Ectodermal cell (in vitro differentiated cells): ENCODE results near the gene COX7A2.

Experiments
- H3K27ac ChIP-seq: 2 replicates; pipeline ENCODE4 v1.7.0; 2013; ENCODE audit warnings: mild to moderate bottlenecking, low read depth, low read length; ENCODE audit not compliant: insufficient read depth, poor library complexity, severe bottlenecking
- H3K27me3 ChIP-seq: 2 replicates; pipeline ENCODE4 v1.7.0; 2013; ENCODE audit warnings: mild to moderate bottlenecking, low read length; ENCODE audit not compliant: insufficient read depth, control insufficient read depth, poor library complexity, severe bottlenecking
- H3K36me3 ChIP-seq: one replicate; pipeline ENCODE4 v1.7.0; 2013; ENCODE audit warnings: low read length; ENCODE audit not compliant: control insufficient read depth, insufficient read depth
- H3K4me1 ChIP-seq: one replicate; pipeline ENCODE4 v1.7.0; 2013; ENCODE audit warnings: low read length; ENCODE audit not compliant: control insufficient read depth, insufficient read depth
- H3K4me3 ChIP-seq: 2 replicates; pipeline ENCODE4 v1.7.0; 2013; ENCODE audit warnings: low read depth, low read length, control low read depth; ENCODE audit not compliant: insufficient read depth
- H3K9me3 ChIP-seq: 2 replicates; pipeline ENCODE4 v1.7.0; 2013; ENCODE audit warnings: mild to moderate bottlenecking, low read length, moderate library complexity; ENCODE audit not compliant: control insufficient read depth
- WGBS, 2 experiments: methylation state at CpG; one replicate each; pipeline ENCODE4 v1.1.7; 2013; ENCODE audit warnings: missing lambda C conversion rate in 2 of 2; 5-methylcytosine and 5-hydroxymethylcytosine counted together

Gene COX7A2

DNA sequence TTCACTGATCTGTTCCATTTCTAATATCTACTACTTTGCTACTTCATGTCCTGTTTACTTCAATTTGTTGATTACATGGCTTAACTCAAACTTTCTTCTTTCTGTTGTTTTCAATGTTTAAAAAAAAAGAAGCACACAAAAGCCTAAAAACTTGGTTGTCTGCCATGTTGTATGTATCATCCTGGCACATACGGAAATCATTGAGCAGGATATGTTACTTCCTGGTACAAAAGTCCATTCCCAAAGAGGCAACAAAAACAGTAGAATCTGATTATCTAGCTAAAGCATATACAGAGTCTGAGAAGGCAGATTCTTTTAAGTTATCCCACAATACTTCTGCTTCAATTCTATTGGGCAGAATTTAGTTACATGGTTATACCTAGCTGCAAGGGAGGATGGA is 23.2 kb downstream of the COX7A2 start:
- WGBS, 2 experiments, result 83 to 97% methylated on average over 1 of the region's 1 CpG
- Histone ChIP-seq H3K9me3 (no peaks in the 10 kb centered on the region), H3K27me3 (no peaks in the 10 kb centered on the region), H3K36me3 (no peaks in the 10 kb centered on the region), H3K27ac (no peak overlapping the region), H3K4me3 (no peak overlapping the region), H3K4me1 (no peaks in the 10 kb centered on the region)

DNA sequence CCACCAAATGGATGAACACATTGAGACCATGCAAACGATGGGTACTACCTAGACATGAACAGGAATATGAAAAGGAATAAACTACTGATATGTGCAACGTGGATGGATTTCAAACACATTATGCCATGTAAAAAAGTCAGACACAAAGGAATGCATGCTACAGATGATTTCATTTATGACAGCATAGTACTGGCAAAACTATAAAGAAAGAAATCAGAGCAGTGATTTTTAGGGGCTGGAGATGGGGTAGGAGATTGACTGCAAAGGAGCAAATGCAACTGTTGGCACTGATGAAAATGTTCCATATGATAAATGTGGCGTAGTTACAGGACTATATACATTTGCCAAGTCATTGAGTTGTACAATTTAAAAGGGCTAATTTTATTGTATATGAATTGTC is 24.3 kb downstream of the COX7A2 start:
- 93 to 94% methylated on average over 3 of the region's 3 CpGs for WGBS, 2 experiments
- Histone ChIP-seq H3K27me3 (no peaks in the 10 kb centered on the region), H3K4me3 (no peak overlapping the region), H3K9me3 (no peaks in the 10 kb centered on the region), H3K36me3 (no peaks in the 10 kb centered on the region), H3K4me1 (no peaks in the 10 kb centered on the region), H3K27ac (no peak overlapping the region)

DNA sequence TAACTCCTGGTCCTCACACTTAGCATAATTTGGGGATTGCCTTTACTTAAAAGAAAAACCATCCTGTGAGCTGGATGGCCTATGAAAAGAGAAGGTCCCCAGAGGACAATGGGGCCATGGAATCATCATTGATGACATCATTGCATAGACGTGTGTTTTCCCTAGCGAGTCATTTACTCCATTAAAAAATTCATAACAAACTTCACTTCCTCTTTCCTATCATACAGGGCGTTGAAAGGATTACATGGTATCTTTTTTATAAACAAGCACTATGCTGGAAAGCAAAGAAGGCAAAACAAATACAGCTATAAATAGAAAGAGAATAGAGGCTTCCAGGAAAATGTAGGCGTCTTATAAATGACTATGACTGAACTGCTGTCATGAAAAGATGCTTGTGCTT is 26.4 kb downstream of the COX7A2 start:
- Histone ChIP-seq H3K4me1 (no peaks in the 10 kb centered on the region), H3K27me3 (no peaks in the 10 kb centered on the region), H3K36me3 (no peaks in the 10 kb centered on the region), H3K27ac (no peak overlapping the region), H3K4me3 (no peak overlapping the region), H3K9me3 (no peaks in the 10 kb centered on the region)
- whole genome bisulfite sequencing, 2 experiments, result 77 to 81% methylated on average over 3 to 4 of the region's 4 CpGs

DNA sequence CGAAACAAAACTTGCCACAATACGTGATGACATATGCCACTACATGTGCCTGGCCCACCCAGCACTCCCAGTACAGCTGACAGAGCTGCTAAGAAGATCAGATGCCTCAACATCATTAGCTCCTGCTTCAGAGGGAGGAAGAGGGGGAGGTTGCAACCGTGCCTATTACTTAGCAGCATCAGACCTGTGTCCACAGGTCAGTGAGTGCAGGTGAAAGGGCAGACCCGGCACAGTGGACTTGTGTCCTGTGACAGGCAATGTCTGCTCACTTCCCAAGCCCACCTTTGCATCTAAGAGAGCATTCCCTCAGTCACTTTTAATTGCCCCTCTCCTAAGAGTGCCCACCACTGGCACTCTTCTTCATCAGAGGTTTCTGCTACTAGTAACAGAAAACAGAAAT is 28.3 kb downstream of the COX7A2 start:
- H3K27me3 ChIP-seq, result no peaks in the 10 kb centered on the region
- H3K4me1 ChIP-seq, result no peaks in the 10 kb centered on the region
- no peaks in the 10 kb centered on the region for H3K9me3 ChIP-seq
- H3K27ac ChIP-seq, result no peak overlapping the region
- no peaks in the 10 kb centered on the region for H3K36me3 ChIP-seq
- no peak overlapping the region for H3K4me3 ChIP-seq
- 85 to 91% methylated on average over 4 of the region's 4 CpGs for WGBS, 2 experiments

DNA sequence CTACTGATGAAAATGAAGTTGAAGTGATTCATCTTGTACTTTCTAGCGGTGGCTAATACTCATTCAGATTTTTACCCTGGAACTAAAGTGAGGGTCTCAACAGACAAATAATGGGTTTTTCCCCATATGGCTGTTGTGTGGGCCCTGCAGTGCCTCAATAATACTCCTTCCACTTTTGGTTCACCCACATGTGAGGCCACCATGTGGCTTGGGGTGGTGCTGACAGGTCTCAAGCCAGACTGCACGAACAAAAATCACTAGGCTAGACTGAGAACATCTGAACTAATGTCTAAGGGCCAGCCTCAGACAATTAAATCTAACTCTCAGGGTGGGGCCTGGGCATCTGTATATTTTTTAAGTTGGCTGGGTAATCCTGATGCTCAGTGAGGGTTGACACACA is 29.9 kb downstream of the COX7A2 start:
- no peaks in the 10 kb centered on the region for H3K9me3 ChIP-seq
- 77 to 84% methylated on average over 2 of the region's 2 CpGs for WGBS, 2 experiments
- no peak overlapping the region for H3K27ac ChIP-seq
- H3K4me3 ChIP-seq, result no peak overlapping the region
- peaks cover 8% of the 10 kb centered on the region for H3K27me3 ChIP-seq
- H3K36me3 ChIP-seq, result no peaks in the 10 kb centered on the region
- H3K4me1 ChIP-seq, result peaks cover 2% of the 10 kb centered on the region

DNA sequence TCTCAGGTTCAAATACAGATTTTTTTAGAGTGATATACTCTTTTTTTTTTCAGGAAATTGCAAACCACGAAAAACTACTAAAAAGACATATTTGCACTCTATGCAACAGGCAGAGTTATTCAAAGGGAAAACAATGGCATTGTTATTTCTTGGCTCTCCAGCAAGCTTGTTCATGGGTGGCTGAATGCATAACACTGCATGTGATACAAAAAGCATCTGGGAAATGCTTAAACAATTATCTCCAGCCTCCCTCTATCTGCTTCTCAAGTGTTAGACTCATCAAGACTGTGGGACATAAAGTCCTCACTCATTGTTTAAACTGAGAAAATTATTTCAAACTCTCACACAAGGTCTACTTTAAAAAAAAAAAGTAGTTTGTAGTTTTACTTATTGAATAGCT is 30.5 kb downstream of the COX7A2 start:
- peaks cover 6% of the 10 kb centered on the region for H3K4me1 ChIP-seq
- peaks cover 15% of the 10 kb centered on the region for H3K27me3 ChIP-seq
- no peaks in the 10 kb centered on the region for H3K9me3 ChIP-seq
- WGBS, 2 experiments, result 0 to 9% methylated on average over 1 of the region's 1 CpG
- no peaks in the 10 kb centered on the region for H3K36me3 ChIP-seq
- no peak overlapping the region for H3K4me3 ChIP-seq
- H3K27ac ChIP-seq, result no peak overlapping the region

DNA sequence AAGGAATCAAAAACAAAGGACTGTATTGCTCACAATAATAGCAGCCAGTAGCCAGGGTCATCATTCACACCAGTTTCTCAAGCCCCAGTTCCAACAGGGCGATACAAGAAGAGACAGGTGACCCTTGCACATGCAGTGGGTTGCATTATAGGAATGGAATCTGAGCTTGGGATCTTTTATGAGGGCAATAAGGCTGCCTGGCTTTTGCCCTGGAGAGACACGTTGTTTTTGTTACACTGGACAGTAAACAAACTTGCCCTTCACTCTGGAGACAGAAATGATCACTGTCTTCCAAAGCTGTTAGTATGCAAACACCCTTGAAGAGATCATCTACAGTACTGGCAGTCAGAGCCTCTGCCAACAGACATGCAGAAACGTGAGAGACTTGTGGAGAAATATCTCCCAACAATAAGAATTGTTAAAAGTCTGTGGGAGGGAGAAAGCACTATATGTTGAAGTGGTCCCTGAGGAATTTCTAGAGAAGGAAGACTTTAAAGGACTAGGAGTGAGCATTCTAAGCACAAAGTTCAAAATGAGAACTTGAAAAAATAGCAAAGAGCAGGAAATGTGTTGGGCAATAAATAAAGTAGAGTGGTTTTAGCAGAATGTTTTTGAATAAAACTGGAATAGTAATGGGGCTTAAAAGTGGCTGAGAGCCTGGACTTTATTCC is 31.5 kb downstream of the COX7A2 start:
- no peaks in the 10 kb centered on the region for H3K9me3 ChIP-seq
- no peak overlapping the region for H3K4me3 ChIP-seq
- 45 to 58% methylated on average over 3 of the region's 3 CpGs for WGBS, 2 experiments
- no peaks in the 10 kb centered on the region for H3K36me3 ChIP-seq
- H3K27ac ChIP-seq, result no peak overlapping the region
- H3K27me3 ChIP-seq, result peaks cover 25% of the 10 kb centered on the region
- peaks cover 15% of the 10 kb centered on the region for H3K4me1 ChIP-seq

DNA sequence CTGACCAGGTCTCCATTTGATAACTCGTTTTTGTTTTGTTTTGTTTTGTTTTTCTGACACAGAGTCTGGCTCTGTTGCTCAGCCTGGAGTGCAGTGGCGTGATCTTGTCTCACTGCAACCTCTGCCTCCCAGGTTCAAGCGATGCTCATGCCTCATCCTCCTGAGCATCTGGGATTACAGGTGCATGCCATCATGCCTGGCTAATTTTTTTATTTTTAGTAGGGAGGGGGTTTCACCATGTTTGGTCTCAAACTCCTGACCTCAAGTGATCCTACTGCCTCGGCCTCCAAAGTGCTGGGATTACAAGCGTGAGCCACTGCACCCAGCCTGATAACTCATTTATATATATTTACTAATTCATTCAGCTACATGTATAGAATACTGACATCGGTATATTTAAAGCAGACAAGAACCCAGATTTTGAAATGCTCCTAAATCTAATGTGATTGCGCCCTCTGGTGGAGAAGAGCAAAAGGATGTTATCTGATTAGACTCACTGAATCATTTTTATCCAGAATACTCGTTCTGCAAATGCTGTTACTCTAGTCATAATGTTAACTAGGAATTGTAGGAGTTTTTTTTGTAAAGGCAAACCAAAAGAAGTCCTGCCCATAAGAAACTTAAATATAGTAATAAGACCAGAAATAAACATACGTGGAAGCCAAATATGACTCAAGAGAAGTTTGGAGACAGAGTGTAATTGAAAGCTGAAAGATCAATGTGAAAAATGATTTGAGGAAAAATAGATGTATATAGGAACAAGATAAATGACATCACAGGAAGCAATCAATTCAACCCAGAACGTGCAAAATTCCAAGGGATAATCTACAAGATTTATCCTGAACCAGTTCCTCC is 32.5 kb downstream of the COX7A2 start:
- 55 to 57% methylated on average over 8 to 10 of the region's 10 CpGs for WGBS, 2 experiments
- H3K4me3 ChIP-seq, result no peak overlapping the region

DNA sequence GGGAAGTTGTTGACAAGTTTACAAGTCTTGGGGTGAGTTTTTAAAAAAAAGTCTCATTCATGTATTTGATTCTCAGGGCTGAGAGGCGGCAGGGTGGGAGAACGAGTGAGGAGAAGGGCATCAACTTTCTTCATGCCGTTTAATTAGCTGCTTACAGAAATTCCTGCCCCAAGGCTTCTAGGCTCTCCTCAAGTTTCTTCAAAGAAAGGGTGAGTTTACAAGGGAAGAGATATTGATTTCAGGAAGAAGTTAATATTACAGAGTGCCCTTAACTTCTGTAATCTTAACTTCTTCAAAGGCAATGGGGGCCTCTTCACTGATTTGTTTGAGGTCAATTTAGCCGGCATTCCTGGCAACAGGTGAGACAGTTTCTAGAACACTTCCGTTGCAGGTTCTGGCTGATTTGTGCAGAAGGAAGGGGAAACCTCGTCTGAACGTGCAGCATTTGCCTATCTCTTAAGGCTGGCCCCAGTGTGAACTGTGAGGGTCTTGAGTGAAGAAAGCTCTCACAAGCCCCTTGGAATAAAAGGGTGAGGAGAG is 34.3 kb downstream of the COX7A2 start:
- H3K36me3 ChIP-seq, result no peaks in the 10 kb centered on the region
- no peak overlapping the region for H3K4me3 ChIP-seq
- H3K4me1 ChIP-seq, result peaks cover 26% of the 10 kb centered on the region
- H3K27me3 ChIP-seq, result peaks cover 53% of the 10 kb centered on the region
- no peak overlapping the region for H3K27ac ChIP-seq
- 44 to 45% methylated on average over 7 of the region's 7 CpGs for WGBS, 2 experiments
- H3K9me3 ChIP-seq, result no peaks in the 10 kb centered on the region

More for the DNA sequence above, 32.5 kb downstream of the COX7A2 start:
- no peaks in the 10 kb centered on the region for H3K36me3 ChIP-seq
- no peak overlapping the region for H3K27ac ChIP-seq
- H3K27me3 ChIP-seq, result peaks cover 35% of the 10 kb centered on the region
- H3K9me3 ChIP-seq, result no peaks in the 10 kb centered on the region
- H3K4me1 ChIP-seq, result peaks cover 15% of the 10 kb centered on the region
